NCI-H146 treated with DMSO at 0.1 percent for 48 hours (cell line): ENCODE data around the gene ADD3.

Experiments
- DNase-seq: peaks from one replicate; lab custom pipeline; 2025; ENCODE audit not compliant: unreplicated experiment; lab: John Stamatoyannopoulos, UW

ADD3 gene

DNA sequence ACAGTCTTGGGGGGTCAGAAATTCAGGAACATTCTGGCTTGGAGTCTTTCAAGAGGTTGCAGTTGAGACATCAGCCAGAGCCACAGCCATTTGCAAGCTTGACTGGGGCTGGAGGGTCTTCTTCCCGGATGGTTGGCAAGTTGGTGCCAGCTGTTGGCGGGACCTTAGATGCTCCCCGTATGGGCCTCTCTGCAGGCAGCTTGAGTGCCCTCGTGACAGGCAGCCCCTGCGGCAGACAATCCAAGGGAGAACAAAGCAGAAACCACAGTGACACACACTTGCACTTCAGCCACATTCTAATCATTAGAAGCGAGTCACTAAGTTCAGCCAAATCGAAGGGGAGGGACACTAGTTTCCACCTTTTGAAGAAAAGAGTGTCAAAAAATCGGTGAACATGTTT, 140.2 kb downstream of the ADD3 start:
- no peak for DNase-seq

DNA sequence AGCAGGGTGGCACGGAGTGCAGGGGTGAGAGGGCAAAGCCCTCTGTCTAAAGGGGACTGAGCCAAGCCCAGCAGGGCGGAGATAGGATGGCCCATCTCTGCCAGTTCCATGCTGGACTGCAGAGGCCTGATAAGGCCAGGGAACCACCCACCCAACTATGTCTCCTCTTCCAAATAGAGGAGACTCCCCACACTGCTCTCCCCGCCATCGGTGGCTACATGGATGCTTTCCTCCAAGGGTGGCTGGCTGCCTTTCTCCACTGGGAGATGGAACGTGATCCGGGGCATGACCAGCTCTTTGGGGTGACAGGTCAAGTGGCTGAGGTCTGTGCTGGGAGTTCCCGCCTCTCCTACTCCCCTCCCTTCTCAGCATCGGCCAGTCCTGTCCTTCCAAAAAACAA, 141.5 kb downstream of the ADD3 start:
- no peak for DNase-seq

DNA sequence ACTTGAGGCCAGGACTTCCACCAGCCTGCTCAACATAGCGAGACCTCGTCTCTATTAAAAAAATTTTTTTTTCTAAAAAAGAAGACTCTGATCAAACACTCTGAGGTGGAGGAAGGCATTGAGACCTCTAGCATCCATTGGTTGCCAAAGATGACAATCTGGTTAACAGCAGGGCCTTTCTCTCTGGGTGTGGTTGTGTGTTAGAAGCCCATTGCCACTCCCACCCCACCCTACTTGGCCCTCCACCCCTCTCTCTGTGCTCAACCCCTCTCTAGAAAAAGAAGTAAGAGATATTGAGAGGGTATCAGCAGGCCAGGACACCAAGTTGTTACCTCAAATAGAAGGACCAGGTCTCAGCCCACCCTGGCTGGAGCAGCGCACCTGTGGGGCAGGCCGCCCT, 142.3 kb downstream of the ADD3 start:
- no peak for DNase-seq

- DNase-seq = no peak
These were observed 143.2 kb downstream of the ADD3 start for GRCh38 chr10:110150981-110151380.

DNA sequence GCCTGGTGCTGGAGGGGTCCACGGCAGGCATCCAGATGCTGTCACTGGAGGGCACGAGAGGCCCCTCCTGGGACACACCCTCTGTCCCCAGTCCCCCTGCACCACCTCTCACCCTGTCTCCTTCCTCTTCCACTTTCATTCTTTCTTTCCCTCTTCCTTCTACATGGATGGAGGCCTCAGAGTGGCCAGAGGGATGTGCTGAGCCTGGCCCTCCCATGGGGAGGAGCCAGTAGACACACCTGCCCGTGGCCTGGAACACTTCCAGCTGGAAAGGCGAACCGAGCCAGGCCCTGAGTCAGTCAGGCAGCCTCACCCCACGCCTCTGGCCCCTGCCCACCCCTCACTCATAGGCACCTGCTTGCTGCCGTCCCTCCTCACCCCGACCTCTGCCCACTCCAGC, 143.7 kb downstream of the ADD3 start:
- peak; percentile 31 for DNase-seq

DNA sequence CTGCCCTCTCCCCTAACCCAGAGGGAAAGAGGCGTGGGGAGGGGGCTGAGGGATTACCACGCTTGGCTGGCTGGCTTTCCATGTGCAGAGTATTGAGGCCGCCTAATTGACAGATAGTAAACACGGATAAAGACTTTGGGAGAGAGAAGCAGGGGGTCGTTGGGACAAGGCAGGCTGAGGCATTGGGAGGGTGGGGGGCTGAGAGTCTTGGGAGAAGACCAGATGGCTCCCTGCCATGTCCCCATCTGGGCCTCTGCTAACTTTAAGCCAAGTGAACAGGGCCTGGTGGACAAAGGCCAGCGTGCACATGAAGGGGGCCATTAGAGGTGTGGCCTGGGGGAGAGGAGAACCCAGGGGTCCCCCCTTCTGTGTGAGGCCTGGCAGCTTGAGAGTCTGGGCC, 144.2 kb downstream of the ADD3 start:
- DNase-seq = no peak

- no peak for DNase-seq
These were observed 145.6 kb downstream of the ADD3 start for GRCh38 chr10:110153396-110153795.

DNA sequence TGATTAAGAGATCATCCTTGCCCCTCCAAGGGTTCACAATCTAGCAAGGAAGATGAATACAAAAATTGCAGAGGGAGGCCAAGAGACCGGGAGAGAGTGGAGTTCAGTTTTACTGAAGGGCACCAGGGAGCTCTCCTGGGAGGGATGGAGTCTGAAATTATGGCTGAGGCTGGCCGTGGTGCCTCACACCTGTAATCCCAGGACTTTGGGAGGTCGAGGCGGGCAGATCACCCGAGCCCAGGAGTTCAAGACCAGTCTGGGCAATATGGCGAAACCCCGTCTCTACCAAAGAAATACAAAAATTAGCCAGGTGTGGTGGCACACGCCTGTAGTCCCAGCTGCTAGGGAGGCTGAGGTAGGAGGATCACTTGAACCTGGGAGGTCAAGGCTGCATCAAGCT, 148.3 kb downstream of the ADD3 start:
- DNase-seq = no peak

DNA sequence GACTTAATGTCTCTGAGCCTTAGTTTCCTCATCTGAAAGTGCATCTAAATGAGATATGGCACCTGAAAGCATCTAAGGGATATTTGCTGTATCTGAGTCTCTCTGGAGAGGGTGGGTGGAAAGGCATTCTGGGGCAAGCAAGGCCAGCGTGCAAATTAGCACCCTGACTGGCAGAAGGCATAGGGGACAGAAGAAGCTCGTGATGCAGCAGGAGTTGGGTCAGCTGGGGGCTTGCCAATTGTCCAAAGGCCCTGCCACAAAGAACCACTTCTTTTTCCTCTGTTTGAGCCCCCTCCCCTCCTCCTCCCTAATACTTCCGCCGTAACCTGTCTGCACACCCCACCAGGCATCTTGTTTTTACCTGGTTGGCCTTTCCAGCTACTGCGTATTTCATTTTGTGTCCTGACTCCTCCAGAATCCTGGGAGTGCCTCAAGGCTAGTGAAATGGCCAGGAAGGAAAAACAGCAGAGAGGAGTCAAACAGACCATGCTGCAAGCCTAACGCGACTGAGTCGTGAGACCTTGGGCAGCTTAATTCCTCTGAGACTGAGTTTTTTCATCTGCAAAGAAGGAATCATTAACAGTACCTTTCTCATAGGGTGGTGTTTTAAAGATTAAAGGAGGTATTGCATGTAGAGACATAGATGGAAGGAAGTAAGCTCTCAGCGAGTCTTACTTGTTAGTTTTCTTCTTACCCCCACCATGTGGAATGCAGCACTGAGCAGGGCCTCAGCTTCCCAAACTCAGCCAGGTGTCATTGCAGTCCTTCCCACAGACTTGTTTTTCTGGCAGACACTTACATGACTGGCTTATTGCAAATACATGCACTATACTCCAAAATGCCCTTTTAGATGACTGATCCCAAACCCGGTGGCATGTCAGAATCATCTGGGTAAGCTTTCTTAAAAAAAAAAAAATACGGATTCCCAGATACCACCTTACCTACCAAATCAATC, 150.5 kb downstream of the ADD3 start:
- DNase-seq = no peak

DNA sequence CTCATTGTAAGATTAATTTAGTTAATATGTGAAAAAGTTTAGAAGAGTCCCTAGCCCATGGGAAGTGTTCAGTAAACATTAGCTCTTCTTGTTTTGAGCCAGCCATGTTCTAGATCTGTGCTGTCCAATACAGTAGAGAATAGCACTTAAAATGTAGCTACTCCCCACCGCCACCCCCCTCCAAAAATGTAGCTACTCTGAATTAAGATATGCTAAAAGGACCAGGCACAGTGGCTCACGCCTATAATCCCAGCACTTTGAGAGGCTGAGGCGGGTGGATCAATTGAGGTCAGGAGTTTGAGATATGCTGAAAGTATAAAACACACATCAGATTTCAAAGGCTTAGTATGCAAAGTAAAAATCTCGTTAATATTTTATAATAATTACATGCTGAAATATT, 152.3 kb downstream of the ADD3 start:
- DNase-seq = no peak

GRCh38 chr10:110160522-110160921, 152.7 kb downstream of the ADD3 start:
- DNase-seq = no peak

DNA sequence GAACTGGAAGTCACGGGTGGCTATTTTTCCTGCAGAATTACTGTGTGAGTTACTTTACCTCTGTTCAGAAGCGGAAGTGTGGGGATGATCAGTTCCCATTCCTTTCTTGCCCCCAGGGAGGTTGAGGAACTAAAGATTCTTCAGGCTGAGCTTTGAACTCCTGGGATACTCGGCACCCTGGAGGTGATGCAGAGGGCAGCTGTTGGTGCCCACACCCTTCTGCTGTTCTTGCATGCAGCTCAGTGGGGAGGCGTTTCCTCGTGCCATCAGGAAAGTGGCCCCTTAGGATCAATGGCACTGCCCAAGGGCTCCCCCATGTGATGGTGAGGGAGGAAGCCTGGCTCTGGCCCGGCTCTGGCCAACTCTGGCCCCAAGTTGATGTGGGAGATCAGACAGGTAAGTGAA, 155.0 kb downstream of the ADD3 start:
- no peak for DNase-seq

- peak; percentile 77 for DNase-seq
These were observed 155.5 kb downstream of the ADD3 start for GRCh38 chr10:110163192-110163773.

DNA sequence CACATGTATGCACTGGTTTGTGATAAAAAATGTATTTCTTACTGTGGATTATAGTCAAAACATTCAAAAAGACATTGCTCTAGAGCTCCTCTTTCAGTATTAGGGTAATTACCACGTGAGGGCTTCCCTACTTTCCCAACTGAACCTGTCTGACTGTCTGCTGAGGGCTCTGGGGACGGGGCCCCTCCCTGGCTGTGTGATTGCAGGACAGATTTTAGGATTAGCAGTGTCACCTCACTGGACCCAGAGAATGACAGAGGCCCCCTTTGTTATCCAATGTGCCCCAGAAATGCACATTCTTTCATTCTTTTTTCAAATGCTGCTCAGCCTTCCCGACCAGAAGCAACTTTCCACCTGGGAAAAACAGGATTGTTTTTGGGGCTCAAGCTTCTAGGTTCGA, 156.1 kb downstream of the ADD3 start:
- no peak for DNase-seq

DNA sequence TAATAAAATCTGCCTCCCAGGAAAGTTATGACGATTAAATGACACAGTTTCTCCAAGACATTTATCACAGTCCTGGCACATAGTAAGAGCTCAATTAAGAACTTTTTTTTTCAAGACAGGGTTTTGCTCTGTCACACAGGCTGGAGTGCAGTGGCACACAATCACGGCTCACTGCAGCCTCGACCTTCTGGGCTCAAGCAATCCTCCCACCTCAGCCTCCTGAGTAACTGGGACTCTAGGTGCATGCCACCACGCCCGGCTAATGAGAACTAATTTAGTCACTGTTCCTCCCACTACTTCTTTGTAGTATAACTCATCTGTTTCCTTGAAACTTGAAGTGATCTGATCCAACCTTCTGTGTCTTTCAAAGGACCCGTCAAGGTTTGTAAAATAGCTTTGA, 157.5 kb downstream of the ADD3 start:
- DNase-seq = no peak

DNA sequence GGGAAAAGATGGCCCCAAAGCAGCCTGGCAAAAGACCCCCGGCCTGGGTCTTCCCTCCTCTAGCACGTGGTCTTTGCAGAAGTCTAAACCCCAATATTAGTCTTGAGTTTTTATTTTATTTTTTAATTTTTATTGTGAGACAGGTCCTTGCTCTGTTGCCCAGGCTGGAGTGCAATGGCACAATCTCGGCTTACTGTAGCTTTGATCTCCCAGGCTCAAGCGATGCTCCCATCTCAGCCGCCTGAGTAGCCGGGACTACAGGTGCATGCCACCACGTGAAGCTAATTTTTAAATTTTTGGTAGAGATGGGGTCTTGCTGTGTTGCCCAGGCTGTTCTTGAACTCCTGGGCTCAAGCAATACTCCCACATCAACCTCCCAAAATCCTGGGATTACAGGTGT, 159.4 kb downstream of the ADD3 start:
- no peak for DNase-seq

- DNase-seq = no peak
These were observed 161.1 kb downstream of the ADD3 start for GRCh38 chr10:110168601-110169481.

GRCh38 chr10:110169586-110169985, 161.8 kb downstream of the ADD3 start:
- DNase-seq = no peak

DNA sequence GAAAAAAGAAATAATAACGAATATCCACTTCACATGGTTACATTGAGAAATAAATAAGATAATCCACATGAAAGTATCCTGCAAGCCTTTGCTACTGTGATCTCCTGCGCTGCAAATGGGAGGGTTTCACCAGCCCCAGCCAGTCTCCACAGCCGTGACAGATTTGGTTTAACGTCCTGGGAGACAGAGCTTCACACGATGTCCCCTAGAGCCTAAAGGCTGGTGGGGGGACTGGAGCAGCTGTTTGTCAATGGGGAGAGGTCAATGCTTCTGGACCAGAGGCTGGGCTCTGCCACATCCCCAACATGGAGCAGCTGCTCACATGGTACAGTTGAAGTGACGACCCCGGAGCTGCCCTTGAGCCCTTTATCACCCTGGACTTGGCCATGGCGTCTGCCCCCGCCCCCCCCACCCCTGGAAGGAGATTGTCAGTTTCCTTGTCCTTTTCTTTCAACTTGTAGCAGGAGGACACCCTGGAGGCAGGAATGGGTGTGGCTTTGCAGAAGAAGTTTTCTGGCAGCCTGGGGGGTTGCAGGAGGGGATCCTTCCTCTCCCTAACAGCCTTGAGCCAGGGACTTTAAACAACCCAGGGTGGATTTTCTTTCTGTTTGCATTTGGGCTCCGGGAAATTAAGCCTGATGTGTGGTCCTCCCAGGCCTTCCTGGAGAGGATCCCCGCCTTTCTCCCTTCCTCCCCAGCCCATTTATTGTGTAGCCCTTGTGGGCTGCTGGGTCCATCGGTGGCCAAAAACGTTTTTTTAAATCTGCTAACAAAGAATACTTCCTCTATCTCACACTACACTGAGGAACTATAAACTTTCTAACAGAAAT, 162.6 kb downstream of the ADD3 start:
- DNase-seq = no peak

- DNase-seq = no peak
These were observed 163.2 kb downstream of the ADD3 start for GRCh38 chr10:110171032-110171431.

DNA sequence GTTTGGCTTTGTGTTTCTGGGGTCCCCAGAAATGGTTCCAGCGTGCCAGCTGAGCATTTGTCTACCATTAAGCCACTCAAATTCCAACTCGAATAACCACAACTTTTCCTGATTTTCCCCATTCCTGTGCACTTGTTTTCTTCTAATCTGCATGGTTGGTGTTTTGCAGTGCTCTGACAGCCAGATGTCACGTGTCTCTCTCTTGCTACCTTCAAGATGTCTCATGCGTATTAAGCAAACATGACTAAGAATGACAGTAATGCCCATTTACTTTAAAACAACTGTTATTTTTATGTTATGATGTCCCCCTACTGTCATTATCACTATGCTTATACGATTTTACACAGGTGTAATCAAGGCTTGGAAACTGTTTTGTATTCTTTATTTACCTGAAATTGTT, 164.4 kb downstream of the ADD3 start:
- no peak for DNase-seq
